Hepatocyte (in vitro differentiated cells): ENCODE results near the gene XRCC4. TPM values are rescaled to one million over a fixed set of nuclear protein-coding genes. Genes with fewer than 3 reads are reported as not detected.

Experiments used
- DNase-seq: peaks from one replicate; pipeline ENCODE4 v3.0.0-alpha.2; 2016; ENCODE audit warnings: low spot score
- H2AFZ ChIP-seq: fragments of 200-600 bp; sonication (generic); 2 replicates; pipeline ENCODE4 v1.6.0; 2016; ENCODE audit warnings: antibody characterized with exemption, mild to moderate bottlenecking
- H3K27ac ChIP-seq: fragments of 200-600 bp; sonication (generic); 2 replicates; pipeline ENCODE4 v1.5.1; 2016; ENCODE audit warnings: mild to moderate bottlenecking
- H3K27me3 ChIP-seq: fragments of 200-600 bp; sonication (generic); 2 replicates; pipeline ENCODE4 v1.6.1; 2016
- H3K36me3 ChIP-seq: fragments of 200-600 bp; sonication (generic); replicated peaks from 2 replicates; pipeline ENCODE4 v1.5.1; 2016; ENCODE audit warnings: low read depth; ENCODE audit not compliant: insufficient read depth
- H3K4me1 ChIP-seq: fragments of 200-600 bp; sonication (generic); 2 replicates; pipeline ENCODE4 v1.5.1; 2016; ENCODE audit warnings: mild to moderate bottlenecking, moderate library complexity; ENCODE audit not compliant: insufficient read depth
- H3K4me2 ChIP-seq: fragments of 200-600 bp; sonication (generic); 2 replicates; pipeline ENCODE4 v1.6.0; 2016
- H3K4me3 ChIP-seq: fragments of 200-600 bp; sonication (generic); 2 replicates; pipeline ENCODE4 v1.5.1; 2016; ENCODE audit warnings: mild to moderate bottlenecking
- H3K79me2 ChIP-seq: fragments of 200-600 bp; sonication (generic); 2 replicates; pipeline ENCODE4 v1.6.0; 2017; ENCODE audit warnings: mild to moderate bottlenecking
- H3K9me2 ChIP-seq: fragments of 200-600 bp; sonication (generic); replicated peaks from 2 replicates; pipeline ENCODE4 v1.6.0; 2017; ENCODE audit warnings: mild to moderate bottlenecking; ENCODE audit not compliant: insufficient read depth
- H3K9me3 ChIP-seq: fragments of 200-600 bp; sonication (generic); 2 replicates; pipeline ENCODE4 v1.5.1; 2016; ENCODE audit warnings: low read depth, mild to moderate bottlenecking
- H4K20me1 ChIP-seq: fragments of 200-600 bp; sonication (generic); 2 replicates; pipeline ENCODE4 v1.6.0; 2016; ENCODE audit warnings: mild to moderate bottlenecking; ENCODE audit not compliant: insufficient read depth, poor library complexity, severe bottlenecking
- EZH2 ChIP-seq: fragments of 200-600 bp; sonication (generic); IDR thresholded peaks from 2 replicates; pipeline ENCODE4 v1.6.1; 2016; ENCODE audit warnings: antibody characterized with exemption, mild to moderate bottlenecking, borderline replicate concordance
- EZH2phosphoT487 ChIP-seq: fragments of 200-600 bp; sonication (generic); IDR thresholded peaks from one replicate; pipeline ENCODE4 v1.6.1; 2018; ENCODE audit warnings: antibody characterized with exemption, mild to moderate bottlenecking, low read depth, moderate library complexity; ENCODE audit not compliant: unreplicated experiment, severe bottlenecking
- WGBS: methylation state at CpG from one replicate; pipeline ENCODE4 v1.1.6; 2016; ENCODE audit warnings: low lambda C conversion rate; ENCODE audit errors: missing lambda C conversion rate; 5-methylcytosine and 5-hydroxymethylcytosine counted together
- polyA plus RNA-seq: library from polyadenylated mRNA; unstranded; fragments of >200 nt; fragmentation: Nextera tagmentation; extraction: Ambion mirVana; gene quantifications from 2 replicates; pipeline ENCODE4 v1.2.1, GENCODE V29; 2016
- total RNA-seq: library from RNA; depleted of rRNA; stranded (reverse); fragments of >200 nt; gene quantifications from 2 replicates; pipeline ENCODE4 v1.2.3, GENCODE V29; 2014
- TF ChIP-seq, protein P1 (sequence below): fragments of 200-600 bp; sonication (generic); IDR thresholded peaks from 2 replicates; pipeline ENCODE4 v1.5.1; 2016; ENCODE audit warnings: antibody characterized with exemption, mild to moderate bottlenecking; ENCODE audit not compliant: poor library complexity

The XRCC4 gene
- total and polyA plus RNA-seq, 2 experiments from 2014 or later, result 12.7 to 21.5 TPM

DNA sequence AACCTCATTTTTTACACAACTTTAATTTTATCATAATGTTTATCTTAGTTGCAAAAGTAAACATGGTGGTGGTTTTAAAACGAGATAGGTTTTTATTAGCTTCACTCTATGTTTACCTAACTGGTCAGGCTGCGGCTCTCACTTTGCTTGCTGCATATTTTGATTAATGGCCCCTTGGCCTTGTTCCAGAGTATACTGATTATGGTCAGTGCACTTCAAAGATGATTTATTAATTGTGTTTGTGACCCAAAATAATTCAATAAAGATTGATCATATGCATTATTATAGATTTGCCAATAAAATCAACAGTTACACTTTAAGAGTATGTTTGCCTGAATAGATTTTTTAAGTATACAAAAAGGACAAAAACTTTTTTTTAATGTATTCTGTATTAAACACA, 188.0 kb downstream of the XRCC4 start:
- TF ChIP-seq, protein P1, sequence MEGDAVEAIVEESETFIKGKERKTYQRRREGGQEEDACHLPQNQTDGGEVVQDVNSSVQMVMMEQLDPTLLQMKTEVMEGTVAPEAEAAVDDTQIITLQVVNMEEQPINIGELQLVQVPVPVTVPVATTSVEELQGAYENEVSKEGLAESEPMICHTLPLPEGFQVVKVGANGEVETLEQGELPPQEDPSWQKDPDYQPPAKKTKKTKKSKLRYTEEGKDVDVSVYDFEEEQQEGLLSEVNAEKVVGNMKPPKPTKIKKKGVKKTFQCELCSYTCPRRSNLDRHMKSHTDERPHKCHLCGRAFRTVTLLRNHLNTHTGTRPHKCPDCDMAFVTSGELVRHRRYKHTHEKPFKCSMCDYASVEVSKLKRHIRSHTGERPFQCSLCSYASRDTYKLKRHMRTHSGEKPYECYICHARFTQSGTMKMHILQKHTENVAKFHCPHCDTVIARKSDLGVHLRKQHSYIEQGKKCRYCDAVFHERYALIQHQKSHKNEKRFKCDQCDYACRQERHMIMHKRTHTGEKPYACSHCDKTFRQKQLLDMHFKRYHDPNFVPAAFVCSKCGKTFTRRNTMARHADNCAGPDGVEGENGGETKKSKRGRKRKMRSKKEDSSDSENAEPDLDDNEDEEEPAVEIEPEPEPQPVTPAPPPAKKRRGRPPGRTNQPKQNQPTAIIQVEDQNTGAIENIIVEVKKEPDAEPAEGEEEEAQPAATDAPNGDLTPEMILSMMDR, result no peak
- TF ChIP-seq EZH2 (no peak), EZH2phosphoT487 (no peak)
- Histone ChIP-seq H3K27ac (no peak overlapping the region), H3K9me3 (no peaks in the 10 kb centered on the region), H3K36me3 (no peaks in the 10 kb centered on the region), H3K4me2 (no peak overlapping the region), H3K27me3 (no peaks in the 10 kb centered on the region), H2AFZ (no peak overlapping the region), H3K4me3 (no peak overlapping the region), H3K4me1 (peaks cover 3% of the 10 kb centered on the region), H4K20me1 (no peaks in the 10 kb centered on the region), H3K79me2 (no peaks in the 10 kb centered on the region), H3K9me2 (no peaks in the 10 kb centered on the region)
- peak; percentile 34 for DNase-seq
- WGBS, result 5% methylated on average over 2 of the region's 2 CpGs

DNA sequence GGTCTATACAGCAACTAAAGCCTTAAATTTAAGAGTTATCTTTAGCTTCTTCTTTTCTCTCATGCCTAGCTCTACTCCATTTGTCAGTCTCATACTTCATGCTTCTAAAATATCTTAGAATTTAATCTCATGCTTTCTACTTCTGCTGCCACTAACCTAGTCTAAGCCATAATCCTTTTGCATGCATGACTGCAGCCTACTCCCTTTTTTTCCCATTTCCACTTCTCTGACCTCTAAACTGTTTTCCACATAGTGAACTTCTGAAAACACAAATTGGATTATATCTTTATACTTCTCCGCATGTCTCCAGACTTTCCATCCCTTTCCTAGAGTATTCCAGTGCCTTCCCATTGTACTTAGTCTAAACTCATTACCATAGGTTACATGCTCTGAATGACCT, 193.0 kb downstream of the XRCC4 start:
- H3K9me3 ChIP-seq, result no peaks in the 10 kb centered on the region
- H3K27me3 ChIP-seq, result no peaks in the 10 kb centered on the region
- WGBS, result 94% methylated on average over 1 of the region's 1 CpG
- no peak overlapping the region for H2AFZ ChIP-seq
- H3K79me2 ChIP-seq, result no peaks in the 10 kb centered on the region
- no peaks in the 10 kb centered on the region for H4K20me1 ChIP-seq
- H3K4me2 ChIP-seq, result no peak overlapping the region
- no peak overlapping the region for H3K27ac ChIP-seq
- no peaks in the 10 kb centered on the region for H3K9me2 ChIP-seq
- peaks cover 3% of the 10 kb centered on the region for H3K4me1 ChIP-seq
- H3K36me3 ChIP-seq, result no peaks in the 10 kb centered on the region
- H3K4me3 ChIP-seq, result no peak overlapping the region
- no peak for TF ChIP-seq EZH2
- no peak for TF ChIP-seq EZH2phosphoT487
- TF ChIP-seq, protein P1, result no peak
- no peak for DNase-seq

DNA sequence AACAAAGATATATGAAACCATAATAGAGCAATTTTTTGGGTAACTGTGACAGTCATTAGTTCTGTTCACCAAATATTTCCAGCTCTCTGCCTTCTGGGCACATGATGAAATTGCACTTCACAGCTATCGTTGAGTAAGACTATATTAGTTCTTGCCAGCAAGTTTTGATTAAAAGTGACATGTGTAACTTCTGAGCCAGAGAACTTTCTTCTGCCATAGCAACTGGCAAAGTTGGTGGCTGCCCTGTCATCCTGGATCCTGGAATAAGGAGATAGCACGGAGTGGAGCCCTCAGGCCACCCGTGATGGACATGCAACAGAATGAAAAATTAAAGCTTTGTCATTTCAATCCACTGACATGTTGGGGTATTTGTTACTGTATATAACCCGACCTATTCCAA, 199.8 kb downstream of the XRCC4 start:
- no peaks in the 10 kb centered on the region for H4K20me1 ChIP-seq
- H3K36me3 ChIP-seq, result no peaks in the 10 kb centered on the region
- no peaks in the 10 kb centered on the region for H3K9me2 ChIP-seq
- no peak overlapping the region for H3K4me2 ChIP-seq
- no peaks in the 10 kb centered on the region for H3K79me2 ChIP-seq
- no peak overlapping the region for H3K27ac ChIP-seq
- no peak overlapping the region for H2AFZ ChIP-seq
- H3K27me3 ChIP-seq, result no peaks in the 10 kb centered on the region
- no peaks in the 10 kb centered on the region for H3K9me3 ChIP-seq
- H3K4me1 ChIP-seq, result no peaks in the 10 kb centered on the region
- DNase-seq, result no peak
- TF ChIP-seq EZH2 (no peak), EZH2phosphoT487 (no peak)
- TF ChIP-seq, protein P1, result no peak
- 85% methylated on average over 4 of the region's 4 CpGs for WGBS
- H3K4me3 ChIP-seq, result no peak overlapping the region

DNA sequence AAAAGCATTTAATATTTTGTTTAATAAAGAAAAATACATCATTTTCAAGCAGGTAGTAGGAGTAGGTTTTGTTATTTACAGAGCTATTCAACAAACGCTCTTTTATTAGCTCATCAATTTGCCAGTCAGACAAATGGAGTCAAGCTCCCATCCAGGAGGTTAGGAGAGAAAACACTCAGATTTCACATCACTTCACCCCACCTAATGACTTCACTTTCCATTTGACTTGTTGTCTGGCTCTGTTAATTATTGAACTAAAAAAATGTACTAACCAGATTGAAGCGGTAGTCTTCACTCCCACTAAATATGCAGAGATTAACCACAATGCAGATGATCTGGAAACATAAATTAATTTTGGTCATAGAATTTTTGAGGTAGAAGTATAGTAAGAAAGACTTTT, 200.6 kb downstream of the XRCC4 start:
- Histone ChIP-seq H3K36me3 (no peaks in the 10 kb centered on the region), H3K27ac (no peak overlapping the region), H3K4me2 (no peak overlapping the region), H3K79me2 (no peaks in the 10 kb centered on the region), H3K4me1 (no peaks in the 10 kb centered on the region), H4K20me1 (no peaks in the 10 kb centered on the region), H3K27me3 (no peaks in the 10 kb centered on the region), H2AFZ (no peak overlapping the region), H3K9me3 (no peaks in the 10 kb centered on the region), H3K4me3 (no peak overlapping the region), H3K9me2 (no peaks in the 10 kb centered on the region)
- DNase-seq, result no peak
- TF ChIP-seq EZH2 (no peak), EZH2phosphoT487 (no peak)
- TF ChIP-seq, protein P1, result no peak
- 65% methylated on average over 2 of the region's 2 CpGs for WGBS
